Neural cell (in vitro differentiated cells): Measurements from ENCODE around the gene LMCD1. TPM values are rescaled to one million over a fixed set of nuclear protein-coding genes. Genes with fewer than 3 reads are reported as not detected.

ENCODE experiments used
- H2AFZ ChIP-seq: fragments of 200-600, 300-800 bp; sonication (generic), shearing (Covaris generic); 2 replicates; pipeline ENCODE4 v1.6.0; 2014; ENCODE audit warnings: low read depth, mild to moderate bottlenecking, antibody characterized with exemption, low read length, moderate library complexity
- H3F3A ChIP-seq: fragments of 200-600 bp; shearing (Covaris generic); 2 replicates; pipeline ENCODE4 v1.6.1; 2016; ENCODE audit warnings: mild to moderate bottlenecking, moderate library complexity, mixed read lengths, antibody characterized with exemption, low read length; ENCODE audit not compliant: insufficient read depth, poor library complexity, severe bottlenecking
- H3K27ac ChIP-seq: fragments of 200-600, 300-800 bp; sonication (generic), shearing (Covaris generic); 2 replicates; pipeline ENCODE4 v1.5.1; 2014; ENCODE audit warnings: mild to moderate bottlenecking, low read length, moderate library complexity
- H3K27me3 ChIP-seq: fragments of 300-800, 200-600 bp; sonication (generic), shearing (Covaris generic); 2 replicates; pipeline ENCODE4 v1.6.0; 2014; ENCODE audit warnings: mild to moderate bottlenecking, low read depth, low read length, moderate library complexity; ENCODE audit not compliant: insufficient read depth
- H3K36me3 ChIP-seq: fragments of 300-800, 200-600 bp; sonication (generic), shearing (Covaris generic); 2 replicates; pipeline ENCODE4 v1.5.1; 2014; ENCODE audit warnings: mild to moderate bottlenecking, antibody characterized with exemption, low read length, moderate library complexity; ENCODE audit not compliant: insufficient read depth
- H3K4me2 ChIP-seq: fragments of 300-800, 200-600 bp; sonication (generic), shearing (Covaris generic); 2 replicates; pipeline ENCODE4 v1.6.0; 2014; ENCODE audit warnings: mild to moderate bottlenecking, low read length
- H3K4me3 ChIP-seq: fragments of 300-800, 200-600 bp; sonication (generic), shearing (Covaris generic); 2 replicates; pipeline ENCODE4 v1.5.1; 2014; ENCODE audit warnings: mild to moderate bottlenecking, low read length, moderate library complexity
- H3K79me2 ChIP-seq: fragments of 200-600 bp; shearing (Covaris generic); replicated peaks from 2 replicates; pipeline ENCODE4 v1.6.0; 2014; ENCODE audit warnings: mild to moderate bottlenecking, low read length, moderate library complexity; ENCODE audit not compliant: insufficient read depth
- H3K9ac ChIP-seq: fragments of 300-800, 200-600 bp; sonication (generic), shearing (Covaris generic); 2 replicates; pipeline ENCODE4 v1.6.1; 2016; ENCODE audit warnings: mild to moderate bottlenecking, low read length, mixed read lengths
- H3K9me2 ChIP-seq: fragments of 200-600 bp; shearing (Covaris generic); 2 replicates; pipeline ENCODE4 v1.6.1; 2016; ENCODE audit warnings: mild to moderate bottlenecking, low read length, mixed read lengths; ENCODE audit not compliant: insufficient read depth
- H3K9me3 ChIP-seq: fragments of 200-600, 300-800 bp; sonication (generic), shearing (Covaris generic); 2 replicates; pipeline ENCODE4 v1.6.1; 2016; ENCODE audit warnings: mild to moderate bottlenecking, mixed run types, low read length, moderate library complexity, mixed read lengths
- H4K20me1 ChIP-seq: fragments of 200-600 bp; shearing (Covaris generic); 2 replicates; pipeline ENCODE4 v1.6.1; 2016; ENCODE audit warnings: mild to moderate bottlenecking, mixed run types; ENCODE audit not compliant: insufficient read depth
- EP300 ChIP-seq: fragments of 450-650 bp; conservative IDR thresholded peaks from 2 replicates; pipeline ENCODE4 v1.6.1; 2014; ENCODE audit warnings: antibody characterized with exemption, mild to moderate bottlenecking, moderate library complexity; ENCODE audit not compliant: poor library complexity, severe bottlenecking
- EZH2 ChIP-seq: fragments of 200-600, 300-800 bp; shearing (Covaris generic), sonication (generic); IDR thresholded peaks from 2 replicates; pipeline ENCODE4 v1.6.1; 2014; ENCODE audit warnings: antibody characterized with exemption, low read length, borderline replicate concordance, mild to moderate bottlenecking; ENCODE audit not compliant: insufficient read depth, poor library complexity, severe bottlenecking
- MXI1 ChIP-seq: fragments of 450-650 bp; conservative IDR thresholded peaks from 2 replicates; pipeline ENCODE4 v1.6.1; 2014; ENCODE audit warnings: antibody characterized with exemption, mild to moderate bottlenecking; ENCODE audit not compliant: poor library complexity, severe bottlenecking
- POLR2AphosphoS5 ChIP-seq: IDR thresholded peaks from 2 replicates; pipeline ENCODE4 v1.6.1; 2012
- RAD21 ChIP-seq: fragments of 450-650 bp; conservative IDR thresholded peaks from 2 replicates; pipeline ENCODE4 v1.6.1; 2014; ENCODE audit warnings: antibody characterized with exemption, mild to moderate bottlenecking, moderate library complexity
- REST ChIP-seq: IDR thresholded peaks from 2 replicates; pipeline ENCODE4 v1.6.1; 2012; ENCODE audit warnings: borderline replicate concordance
- SMC3 ChIP-seq: fragments of 450-650 bp; conservative IDR thresholded peaks from 2 replicates; pipeline ENCODE4 v1.6.1; 2014; ENCODE audit warnings: antibody characterized with exemption, mild to moderate bottlenecking, moderate library complexity; ENCODE audit not compliant: poor library complexity
- TAF1 ChIP-seq: IDR thresholded peaks from 2 replicates; pipeline ENCODE4 v1.6.1; 2012; ENCODE audit warnings: low read depth
- polyA plus RNA-seq: library from polyadenylated mRNA; depleted of rRNA; stranded (reverse); fragments of >200 nt; gene quantifications from 2 replicates; pipeline ENCODE4 v1.2.3, GENCODE V29; 2014
- TF ChIP-seq, protein P1 (sequence below): fragments of 450-650 bp; IDR thresholded peaks from 2 replicates; pipeline ENCODE4 v1.5.1; 2014; ENCODE audit warnings: antibody characterized with exemption, mild to moderate bottlenecking, moderate library complexity; ENCODE audit not compliant: poor library complexity, severe bottlenecking

The LMCD1 gene
- polyA plus RNA-seq, 1 donor from 2014 or later, result 3.5 TPM

DNA sequence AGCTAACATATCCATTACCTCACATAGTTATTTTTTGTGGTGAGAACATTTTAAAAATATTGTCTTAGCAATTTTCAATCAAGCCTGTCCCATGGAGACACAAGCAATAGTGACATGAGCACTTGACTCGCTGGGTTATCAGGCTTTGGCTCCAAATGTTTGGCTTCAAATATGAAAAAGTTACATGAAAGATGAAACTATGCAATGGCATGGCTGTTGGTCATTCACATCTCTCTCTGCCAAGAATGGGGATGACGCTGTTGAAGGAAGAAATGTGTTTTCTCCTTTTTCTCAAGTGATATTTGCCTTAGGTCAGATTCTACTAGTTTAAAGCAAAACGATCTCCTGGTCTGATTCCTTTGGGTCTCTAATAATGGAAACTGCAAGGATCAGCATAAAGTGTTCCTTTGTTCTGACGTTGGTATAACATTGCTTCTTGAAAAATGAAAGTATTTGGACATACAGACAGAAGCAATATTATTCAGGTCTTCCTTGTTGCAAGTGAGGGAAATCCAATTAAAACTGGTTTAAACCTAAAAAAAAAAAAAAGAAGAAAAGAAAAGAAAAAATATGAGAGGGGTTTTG is 71.8 kb downstream of the LMCD1 start:
- no peaks in the 10 kb centered on the region for H3K36me3 ChIP-seq
- H3K79me2 ChIP-seq, result no peaks in the 10 kb centered on the region
- no peak for TF ChIP-seq TAF1
- TF ChIP-seq EP300, result no peak
- no peak for TF ChIP-seq EZH2
- no peak for TF ChIP-seq REST
- TF ChIP-seq, protein P1, sequence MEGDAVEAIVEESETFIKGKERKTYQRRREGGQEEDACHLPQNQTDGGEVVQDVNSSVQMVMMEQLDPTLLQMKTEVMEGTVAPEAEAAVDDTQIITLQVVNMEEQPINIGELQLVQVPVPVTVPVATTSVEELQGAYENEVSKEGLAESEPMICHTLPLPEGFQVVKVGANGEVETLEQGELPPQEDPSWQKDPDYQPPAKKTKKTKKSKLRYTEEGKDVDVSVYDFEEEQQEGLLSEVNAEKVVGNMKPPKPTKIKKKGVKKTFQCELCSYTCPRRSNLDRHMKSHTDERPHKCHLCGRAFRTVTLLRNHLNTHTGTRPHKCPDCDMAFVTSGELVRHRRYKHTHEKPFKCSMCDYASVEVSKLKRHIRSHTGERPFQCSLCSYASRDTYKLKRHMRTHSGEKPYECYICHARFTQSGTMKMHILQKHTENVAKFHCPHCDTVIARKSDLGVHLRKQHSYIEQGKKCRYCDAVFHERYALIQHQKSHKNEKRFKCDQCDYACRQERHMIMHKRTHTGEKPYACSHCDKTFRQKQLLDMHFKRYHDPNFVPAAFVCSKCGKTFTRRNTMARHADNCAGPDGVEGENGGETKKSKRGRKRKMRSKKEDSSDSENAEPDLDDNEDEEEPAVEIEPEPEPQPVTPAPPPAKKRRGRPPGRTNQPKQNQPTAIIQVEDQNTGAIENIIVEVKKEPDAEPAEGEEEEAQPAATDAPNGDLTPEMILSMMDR, result no peak
- no peak for TF ChIP-seq SMC3
- TF ChIP-seq POLR2AphosphoS5, result no peak
- TF ChIP-seq MXI1, result no peak
- TF ChIP-seq RAD21, result no peak
- no peaks in the 10 kb centered on the region for H4K20me1 ChIP-seq
- H3K4me3 ChIP-seq, result no peak overlapping the region
- H3K9me2 ChIP-seq, result no peaks in the 10 kb centered on the region
- H3K27ac ChIP-seq, result no peak overlapping the region
- no peaks in the 10 kb centered on the region for H3F3A ChIP-seq
- H3K9me3 ChIP-seq, result no peaks in the 10 kb centered on the region
- no peak overlapping the region for H3K4me2 ChIP-seq
- no peak overlapping the region for H2AFZ ChIP-seq
- no peak overlapping the region for H3K9ac ChIP-seq
- no peaks in the 10 kb centered on the region for H3K27me3 ChIP-seq

DNA sequence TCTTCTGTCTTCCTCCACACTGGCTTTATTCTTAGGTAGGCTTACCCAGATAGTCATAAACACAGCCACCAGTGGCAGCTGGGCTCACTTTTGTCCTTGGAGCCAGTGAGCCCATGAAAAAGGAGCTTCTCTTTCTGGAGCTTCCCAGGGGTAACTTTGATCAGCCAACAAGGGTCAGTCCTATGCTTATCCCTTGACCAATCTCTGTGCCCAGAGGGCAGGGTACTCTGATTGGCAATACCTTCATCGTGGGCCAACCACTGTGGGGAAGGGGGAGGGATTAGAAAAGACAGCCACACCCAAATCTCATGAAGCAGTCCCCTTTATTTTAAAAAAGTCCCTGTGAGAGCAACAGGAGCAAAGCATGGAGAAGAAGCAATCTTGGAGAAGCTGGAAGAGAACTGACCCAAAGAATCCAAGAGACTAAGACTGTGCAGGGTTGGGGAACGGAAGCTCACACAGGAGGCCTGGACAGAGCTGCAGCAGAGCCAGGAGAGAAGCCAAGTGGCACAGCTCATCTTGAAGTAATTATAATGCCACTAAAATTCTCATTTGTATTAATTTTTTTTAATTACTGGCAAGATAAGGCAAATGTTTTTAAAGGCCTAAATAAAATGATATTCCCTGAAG is 72.5 kb downstream of the LMCD1 start:
- Histone ChIP-seq H3K4me2 (no peak overlapping the region), H3K9me3 (no peaks in the 10 kb centered on the region), H3K79me2 (no peaks in the 10 kb centered on the region), H3K27ac (no peak overlapping the region), H4K20me1 (no peaks in the 10 kb centered on the region), H3K4me3 (no peak overlapping the region), H3K9ac (no peak overlapping the region), H3F3A (no peaks in the 10 kb centered on the region), H3K9me2 (no peaks in the 10 kb centered on the region), H3K36me3 (no peaks in the 10 kb centered on the region), H2AFZ (no peak overlapping the region), H3K27me3 (no peaks in the 10 kb centered on the region)
- TF ChIP-seq TAF1, result no peak
- TF ChIP-seq, protein P1, result no peak
- no peak for TF ChIP-seq RAD21
- TF ChIP-seq EZH2, result no peak
- TF ChIP-seq EP300, result no peak
- no peak for TF ChIP-seq POLR2AphosphoS5
- no peak for TF ChIP-seq SMC3
- no peak for TF ChIP-seq MXI1
- no peak for TF ChIP-seq REST
